NCI-H146 treated with DMSO at 0.1 percent for 48 hours (cell line): Measurements from ENCODE around the gene CDH10.

Experiments used
- DNase-seq: peaks from one replicate; lab custom pipeline; 2025; ENCODE audit not compliant: unreplicated experiment; lab: John Stamatoyannopoulos, UW

Gene CDH10

DNA sequence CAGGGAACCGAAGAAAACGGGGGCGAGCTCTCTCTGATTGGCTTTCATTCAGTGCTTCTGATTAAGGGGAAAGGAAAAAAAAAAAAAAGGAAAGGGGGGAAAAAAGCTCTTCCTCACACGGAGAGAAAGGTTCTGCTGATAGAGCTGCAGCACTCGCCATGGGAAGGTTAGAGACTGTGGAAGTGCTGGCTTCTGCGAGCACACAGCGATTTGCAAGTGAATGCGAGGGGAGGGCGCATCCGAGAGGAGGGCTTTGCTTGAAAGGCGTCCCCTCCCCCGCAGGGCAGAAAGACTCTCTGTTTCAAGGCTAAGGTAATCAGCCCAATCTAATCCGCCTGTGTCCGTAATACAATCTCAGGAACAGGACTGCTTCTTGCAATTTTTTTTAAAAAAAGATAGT lies at the start of gene CDH10:
CDH10 (minus strand) TSS at position 218 of the 400 bp plus-strand sequence. CDS start 51,488 bp downstream, outside the sequence.
- peak; percentile 54 for DNase-seq

- DNase-seq: no peak
These were observed 48.8 kb upstream of the CDH10 start for GRCh38 chr5:24693609-24694008.

GRCh38 chr5:24691074-24691473 lies 46.3 kb upstream of the CDH10 start:
- no peak for DNase-seq

- DNase-seq: no peak
These were observed 36.3 kb upstream of the CDH10 start for GRCh38 chr5:24681106-24681505.

- DNase-seq: no peak
These were observed 23.3 kb upstream of the CDH10 start for GRCh38 chr5:24668050-24668449.

GRCh38 chr5:24649531-24649930 lies 4.8 kb upstream of the CDH10 start:
- no peak for DNase-seq

GRCh38 chr5:24646915-24647314 lies 2.1 kb upstream of the CDH10 start:
- no peak for DNase-seq

DNA sequence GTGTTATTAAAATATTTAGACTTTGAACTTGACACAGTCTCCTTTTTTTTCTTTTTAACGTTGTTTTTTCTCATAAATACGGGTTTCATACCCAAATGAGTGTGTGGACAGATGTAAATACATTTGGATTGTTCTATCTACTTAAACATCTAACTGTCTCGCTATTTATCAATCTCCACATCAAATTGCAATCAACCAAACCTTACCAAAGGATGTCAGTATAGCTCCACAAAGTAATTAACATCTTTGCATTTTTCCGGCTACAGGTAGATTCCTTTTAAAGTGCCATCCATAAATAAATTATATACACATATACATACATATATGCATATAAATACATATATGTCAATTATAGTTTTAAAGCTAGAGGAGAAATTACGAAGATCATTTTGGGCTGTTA lies 705 bp upstream of the CDH10 start:
- DNase-seq: no peak

DNA sequence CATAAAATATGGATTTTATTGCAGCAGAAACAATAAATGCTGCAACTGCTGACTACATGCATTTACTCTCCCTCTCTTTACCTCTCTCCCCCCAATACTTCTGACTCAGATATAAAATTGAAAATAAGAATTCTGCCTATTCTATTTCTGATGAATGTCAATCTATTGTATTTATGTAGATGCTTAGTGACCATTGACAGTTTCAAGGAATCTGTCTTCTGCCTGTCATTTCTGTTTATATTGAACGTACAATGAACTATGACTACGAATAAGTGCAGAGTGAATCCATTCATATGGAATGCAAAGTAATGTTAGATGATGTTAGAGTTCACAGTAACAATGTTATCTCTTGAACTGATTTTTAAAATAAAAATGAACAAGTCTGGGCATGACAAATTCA lies 898 bp downstream of the CDH10 start:
- no peak for DNase-seq

GRCh38 chr5:24643156-24643555 lies 1.6 kb downstream of the CDH10 start:
- no peak for DNase-seq

- DNase-seq: no peak
These were observed 2.8 kb downstream of the CDH10 start for GRCh38 chr5:24642022-24642421.

- no peak for DNase-seq
These were observed 9.6 kb downstream of the CDH10 start for GRCh38 chr5:24635209-24635608.

DNA sequence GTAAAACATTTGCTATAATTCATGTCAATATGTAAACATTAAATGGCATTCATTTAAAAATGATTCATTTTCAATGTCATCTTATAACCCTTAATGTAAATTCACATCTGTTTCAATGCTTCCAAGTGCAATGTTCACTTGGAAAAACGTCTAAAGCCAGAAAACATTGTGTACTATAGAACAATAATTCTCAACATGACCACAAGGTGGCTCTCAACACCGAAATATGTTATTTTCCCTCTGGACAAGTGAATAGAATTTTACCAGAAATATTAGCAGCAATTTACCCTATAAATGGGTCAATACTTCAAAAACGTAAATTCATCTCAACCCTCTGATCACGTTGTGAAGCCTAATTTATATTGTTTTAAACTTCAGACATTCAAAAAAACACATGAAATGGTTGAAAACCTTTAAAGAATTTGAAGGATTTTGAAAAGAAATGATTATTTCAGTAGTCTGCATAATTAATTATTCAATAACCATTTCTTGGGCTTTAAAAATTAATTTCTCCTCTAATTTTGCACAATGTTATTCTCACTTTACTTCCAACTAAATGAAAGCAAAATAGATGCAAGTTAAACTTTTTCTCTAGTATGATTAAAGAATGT lies 11.0 kb downstream of the CDH10 start:
- DNase-seq: peak; percentile 12

GRCh38 chr5:24632353-24632752 lies 12.4 kb downstream of the CDH10 start:
- no peak for DNase-seq

DNA sequence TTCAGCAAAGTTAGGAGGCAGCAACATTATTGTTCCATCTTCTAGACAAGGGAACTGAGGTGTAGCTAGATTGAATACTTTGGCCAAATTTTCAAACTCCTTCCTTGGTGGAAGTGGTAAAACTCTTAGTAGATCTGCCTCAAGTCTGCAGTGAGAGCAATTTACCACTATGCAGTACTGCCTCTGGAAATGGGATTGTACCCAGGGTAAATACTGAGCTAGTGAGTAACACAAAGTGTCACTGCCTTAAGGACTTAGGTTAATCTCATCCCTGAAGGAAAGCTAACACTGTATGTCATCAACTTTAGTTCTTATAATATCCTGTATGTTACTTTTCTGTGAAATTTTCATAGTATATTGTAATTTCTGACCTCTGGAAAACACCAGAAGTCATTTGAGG lies 13.9 kb downstream of the CDH10 start:
- no peak for DNase-seq

DNA sequence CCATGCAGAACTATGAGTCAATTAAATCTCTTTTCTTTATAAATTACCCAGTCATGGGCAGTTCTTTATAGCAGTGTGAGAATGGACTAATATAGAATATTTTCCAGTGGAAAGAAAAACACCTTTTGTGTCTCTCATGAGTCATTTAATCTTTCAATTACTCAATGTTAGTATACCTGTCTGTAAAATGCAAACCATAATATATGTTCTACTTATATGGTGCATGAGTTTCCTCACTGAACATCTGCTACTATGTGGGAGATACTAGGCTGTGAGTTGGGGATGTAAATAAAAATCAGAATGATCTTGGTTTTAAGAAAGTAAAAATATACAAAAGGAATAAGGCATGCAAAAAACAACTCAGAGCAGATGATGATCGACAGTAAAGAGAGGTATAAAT lies 15.0 kb downstream of the CDH10 start:
- DNase-seq: no peak

DNA sequence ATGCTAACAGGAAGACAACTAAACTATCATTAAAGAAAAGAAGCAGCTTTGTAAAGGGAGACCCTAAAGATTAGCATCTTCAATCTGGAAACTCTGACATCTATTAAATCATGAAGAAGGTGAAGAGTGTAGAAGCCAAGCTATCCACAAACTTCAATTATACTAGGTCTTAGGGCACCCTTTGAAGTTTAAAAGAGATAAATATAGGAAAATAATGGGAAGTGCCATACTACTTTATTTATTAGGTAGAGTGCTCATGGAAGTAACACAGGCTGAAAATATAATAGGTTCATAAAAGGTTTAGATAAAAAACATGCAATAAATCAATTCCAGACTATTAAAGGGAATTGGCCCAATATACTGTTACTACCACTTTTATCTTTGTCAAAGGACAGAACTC lies 19.9 kb downstream of the CDH10 start:
- DNase-seq: no peak

- DNase-seq: no peak
These were observed 21.2 kb downstream of the CDH10 start for GRCh38 chr5:24623624-24624023.

DNA sequence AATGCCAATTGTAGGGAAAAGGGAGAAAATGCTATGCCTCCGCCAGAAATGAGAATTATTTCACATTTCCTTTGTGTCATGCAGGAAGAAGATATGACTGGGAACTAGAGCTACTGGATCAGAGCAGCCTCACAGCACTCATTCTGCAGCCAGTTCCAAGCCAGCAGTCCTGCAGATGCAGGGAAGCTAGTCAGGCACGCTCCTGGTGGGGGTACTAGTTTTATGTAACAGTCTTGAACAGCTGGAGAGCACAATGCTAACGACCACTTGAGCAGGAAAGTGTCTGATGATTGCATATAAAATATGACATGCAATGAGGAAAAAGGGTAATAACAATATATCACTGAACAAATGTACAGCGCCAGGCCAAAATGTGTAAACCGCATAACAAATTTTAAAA lies 21.7 kb downstream of the CDH10 start:
- no peak for DNase-seq

DNA sequence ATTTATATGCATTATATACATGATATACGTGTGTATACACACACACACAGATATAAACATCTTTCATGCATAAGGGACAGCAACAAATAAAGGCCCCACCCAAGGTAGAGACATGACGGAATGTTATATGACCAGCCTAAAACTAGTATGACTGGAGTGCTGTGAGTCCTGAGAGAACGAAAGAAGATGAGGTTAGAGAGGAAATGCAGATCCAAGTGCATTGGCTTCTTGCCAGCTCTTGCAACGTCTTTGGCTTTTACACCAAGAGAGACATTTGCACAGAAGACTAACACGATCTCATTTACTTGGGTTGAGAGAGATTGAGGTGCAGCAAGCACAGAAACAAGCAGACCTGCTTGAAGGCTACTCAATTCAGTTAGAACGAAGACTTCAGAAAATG lies 23.0 kb downstream of the CDH10 start:
- DNase-seq: no peak

DNA sequence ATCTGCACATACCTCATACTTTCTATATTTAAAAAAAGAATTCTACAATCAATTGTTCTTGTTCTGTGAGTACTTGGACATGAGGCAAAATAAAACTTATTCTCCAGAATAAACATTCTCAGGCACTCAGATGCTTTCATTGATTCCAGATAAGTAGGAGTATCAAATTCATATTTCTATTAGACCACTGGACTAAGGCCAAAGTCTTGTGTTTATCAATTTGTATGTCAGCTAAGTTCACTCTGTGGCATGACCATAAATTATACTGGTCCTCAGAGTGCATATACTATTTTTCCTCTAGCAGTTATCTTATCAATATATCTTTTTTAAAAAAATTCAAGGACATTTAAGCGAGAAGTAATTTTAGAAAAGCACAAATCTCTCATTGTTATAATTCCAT lies 28.2 kb downstream of the CDH10 start:
- no peak for DNase-seq

DNA sequence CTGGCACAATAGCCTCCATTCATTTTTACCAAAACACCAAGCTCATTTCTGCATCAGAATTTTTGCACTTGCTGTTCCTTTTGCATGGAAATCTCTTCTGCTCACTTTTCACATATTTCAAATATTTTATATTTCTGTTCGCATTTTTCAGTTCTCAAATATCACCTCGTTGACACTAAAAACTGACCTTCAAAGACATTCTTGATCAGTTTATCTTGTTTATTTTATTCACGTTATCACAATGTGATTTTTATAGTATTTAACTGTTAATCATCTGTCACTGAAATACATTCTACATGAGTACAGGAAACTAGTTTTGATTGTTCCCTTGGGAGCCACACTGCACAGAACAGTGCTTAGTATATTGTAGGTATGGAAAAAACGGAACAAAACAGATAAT lies 29.6 kb downstream of the CDH10 start:
- DNase-seq: no peak

DNA sequence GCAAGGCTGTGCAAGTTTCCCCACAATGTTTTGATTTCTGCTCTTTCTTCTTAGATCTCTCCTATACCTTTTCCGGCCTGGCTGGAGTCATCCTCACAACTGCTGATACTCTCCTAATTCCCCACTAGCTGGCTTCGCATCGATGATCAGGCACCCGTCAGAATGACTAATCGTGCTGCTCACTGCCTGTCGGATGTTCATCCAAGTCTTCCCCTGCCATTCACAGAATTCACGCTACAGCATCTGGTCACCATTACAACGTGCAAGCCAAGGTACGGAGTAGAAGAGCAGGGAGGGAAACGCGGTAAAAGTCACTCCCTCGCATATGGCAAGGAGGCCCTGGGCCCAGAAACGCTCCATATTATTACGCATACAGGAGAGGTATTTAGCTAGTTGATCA lies 35.1 kb downstream of the CDH10 start:
- DNase-seq: no peak

GRCh38 chr5:24606971-24607370 lies 37.8 kb downstream of the CDH10 start:
- DNase-seq: no peak
